MCF 10A (cell line): ENCODE results near the gene MCC. TPM values are rescaled to one million over a fixed set of nuclear protein-coding genes. Genes with fewer than 3 reads are reported as not detected.

Experiments
- BruUV-seq: library from RNA; stranded (reverse); fragments of 400-500 nt; replicated peaks from 2 replicates; lab custom pipeline; 2021; lab: Mats Ljungman, UMichigan
- CTCF ChIA-PET: fragments of 300-600 bp; sonication (Branson Sonifier 250); formaldehyde crosslinking; extraction: SDS; loops from one replicate; lab custom pipeline; 2021; ENCODE audit warnings: antibody characterized with exemption, inconsistent platforms; lab: Yijun Ruan, JAX
- POLR2A ChIA-PET: fragments of 300-600, 350-650 bp; sonication (Branson Sonifier 250); formaldehyde crosslinking; extraction: SDS; loops from one replicate; lab custom pipeline; 2020; ENCODE audit warnings: antibody characterized with exemption, inconsistent platforms; lab: Yijun Ruan, JAX
- DNase-seq: peaks from one replicate; pipeline ENCODE4 v3.0.0-alpha.2; 2018; ENCODE audit not compliant: unreplicated experiment
- H3K27ac Mint-ChIP-seq: one replicate; pipeline ENCODE4 v1.8.0; 2022; ENCODE audit warnings: mild to moderate bottlenecking, low read depth, mixed read lengths; ENCODE audit not compliant: unreplicated experiment
- H3K27me3 Mint-ChIP-seq: one replicate; pipeline ENCODE4 v1.8.0; 2022; ENCODE audit warnings: mixed read lengths; ENCODE audit not compliant: insufficient read depth, unreplicated experiment
- H3K36me3 Mint-ChIP-seq: one replicate; pipeline ENCODE4 v1.8.0; 2022; ENCODE audit warnings: mild to moderate bottlenecking, moderate library complexity, mixed read lengths; ENCODE audit not compliant: insufficient read depth, unreplicated experiment
- H3K4me1 Mint-ChIP-seq: one replicate; pipeline ENCODE4 v1.8.0; 2022; ENCODE audit warnings: mixed read lengths; ENCODE audit not compliant: insufficient read depth, unreplicated experiment
- H3K4me3 Mint-ChIP-seq: one replicate; pipeline ENCODE4 v1.8.0; 2022; ENCODE audit warnings: mild to moderate bottlenecking, moderate library complexity, mixed read lengths; ENCODE audit not compliant: unreplicated experiment
- H3K9me3 Mint-ChIP-seq: one replicate; pipeline ENCODE4 v1.8.0; 2022; ENCODE audit warnings: mixed read lengths; ENCODE audit not compliant: unreplicated experiment
- CTCF ChIP-seq: fragments of 200-600 bp; IDR thresholded peaks from one replicate; pipeline ENCODE4 v1.8.0; 2022; ENCODE audit warnings: antibody characterized with exemption, mild to moderate bottlenecking; ENCODE audit not compliant: unreplicated experiment
- intact Hi-C: fragments of 100-400 bp; cut with micrococcal nuclease; formaldehyde crosslinking; loops from 2 replicates; pipeline ENCODE4 v1.14.1; 2022
- total RNA-seq: library from RNA; stranded (reverse); gene quantifications from 2 replicates; pipeline ENCODE4 v1.2.3, GENCODE V29; 2022

Gene MCC
- total RNA-seq, 1 experiment from 2014 or later: 25.3 TPM

- no peak overlapping the region for H3K27ac Mint-ChIP-seq
- no peak for TF ChIP-seq CTCF
- BruUV-seq: no TSS peak
- no peaks in the 10 kb centered on the region for H3K36me3 Mint-ChIP-seq
- DNase-seq: no peak
- peaks cover 7% of the 10 kb centered on the region for H3K4me1 Mint-ChIP-seq
- no peaks in the 10 kb centered on the region for H3K27me3 Mint-ChIP-seq
- H3K9me3 Mint-ChIP-seq: no peaks in the 10 kb centered on the region
- ChIA-PET POLR2A (interaction anchor here (0.5 to 1.1 kb wide), 2 partner anchors 13 to 456 kb away, joined by 3 read pairs; partner anchors contain the start of gene SRP19), CTCF (interaction anchor here (0.5 to 1.7 kb wide), 5 partner anchors 13 to 119 kb away, joined by 3 to 6 read pairs (median 3); no protein-coding TSS in a partner anchor)
- no peak overlapping the region for H3K4me3 Mint-ChIP-seq
- intact Hi-C loops: no loop called here
These were observed 170.6 kb downstream of the MCC start for GRCh38 chr5:113317636-113318035.

GRCh38 chr5:113311301-113311700, 177.0 kb downstream of the MCC start:
- no TSS peak for BruUV-seq
- CTCF ChIA-PET: interaction anchor here (0.7 to 1.7 kb wide), 6 partner anchors 8 to 1921 kb away, joined by 3 to 7 read pairs (median 4); no protein-coding TSS in a partner anchor
- POLR2A ChIA-PET: interaction anchor here (1.0 kb wide), 1 partner anchor 10 kb away, joined by 3 read pairs; no protein-coding TSS in a partner anchor
- H3K9me3 Mint-ChIP-seq: no peaks in the 10 kb centered on the region
- H3K27me3 Mint-ChIP-seq: no peaks in the 10 kb centered on the region
- H3K36me3 Mint-ChIP-seq: no peaks in the 10 kb centered on the region
- intact Hi-C loops: no loop called here
- peaks cover 14% of the 10 kb centered on the region for H3K4me1 Mint-ChIP-seq
- TF ChIP-seq CTCF: no peak
- no peak overlapping the region for H3K27ac Mint-ChIP-seq
- H3K4me3 Mint-ChIP-seq: no peak overlapping the region
- DNase-seq: no peak

GRCh38 chr5:113302120-113302519, 186.1 kb downstream of the MCC start:
- Mint-ChIP-seq H3K9me3 (no peaks in the 10 kb centered on the region), H3K4me1 (no peaks in the 10 kb centered on the region), H3K27ac (no peak overlapping the region), H3K4me3 (no peak overlapping the region), H3K27me3 (no peaks in the 10 kb centered on the region), H3K36me3 (no peaks in the 10 kb centered on the region)
- intact Hi-C loops: no loop called here
- ChIA-PET POLR2A (interaction anchor here (0.9 kb wide), 1 partner anchor 9 kb away, joined by 3 read pairs; no protein-coding TSS in a partner anchor), CTCF (interaction anchor here (0.9 kb wide), 1 partner anchor 28 kb away, joined by 4 read pairs; no protein-coding TSS in a partner anchor)
- BruUV-seq: no TSS peak
- no peak for DNase-seq
- no peak for TF ChIP-seq CTCF

GRCh38 chr5:113299591-113299990, 188.7 kb downstream of the MCC start:
- H3K4me1 Mint-ChIP-seq: no peaks in the 10 kb centered on the region
- no peak for DNase-seq
- intact Hi-C loops: no loop called here
- no peak for TF ChIP-seq CTCF
- no peak overlapping the region for H3K27ac Mint-ChIP-seq
- H3K4me3 Mint-ChIP-seq: no peak overlapping the region
- CTCF ChIA-PET: interaction anchor here (0.6 kb wide), 1 partner anchor 100 kb away, joined by 3 read pairs; no protein-coding TSS in a partner anchor
- peaks cover 2% of the 10 kb centered on the region for H3K36me3 Mint-ChIP-seq
- POLR2A ChIA-PET: no interaction called here
- no peaks in the 10 kb centered on the region for H3K27me3 Mint-ChIP-seq
- BruUV-seq: no TSS peak
- no peaks in the 10 kb centered on the region for H3K9me3 Mint-ChIP-seq
